Measurements from ENCODE around the gene TRPM2. TPM values are rescaled to one million over a fixed set of nuclear protein-coding genes. Genes with fewer than 3 reads are reported as not detected.

The TRPM2 gene
- total RNA-seq, 4 donors from 2014 or later = 1.6 to 3.5 (median 2.7) TPM

DNA sequence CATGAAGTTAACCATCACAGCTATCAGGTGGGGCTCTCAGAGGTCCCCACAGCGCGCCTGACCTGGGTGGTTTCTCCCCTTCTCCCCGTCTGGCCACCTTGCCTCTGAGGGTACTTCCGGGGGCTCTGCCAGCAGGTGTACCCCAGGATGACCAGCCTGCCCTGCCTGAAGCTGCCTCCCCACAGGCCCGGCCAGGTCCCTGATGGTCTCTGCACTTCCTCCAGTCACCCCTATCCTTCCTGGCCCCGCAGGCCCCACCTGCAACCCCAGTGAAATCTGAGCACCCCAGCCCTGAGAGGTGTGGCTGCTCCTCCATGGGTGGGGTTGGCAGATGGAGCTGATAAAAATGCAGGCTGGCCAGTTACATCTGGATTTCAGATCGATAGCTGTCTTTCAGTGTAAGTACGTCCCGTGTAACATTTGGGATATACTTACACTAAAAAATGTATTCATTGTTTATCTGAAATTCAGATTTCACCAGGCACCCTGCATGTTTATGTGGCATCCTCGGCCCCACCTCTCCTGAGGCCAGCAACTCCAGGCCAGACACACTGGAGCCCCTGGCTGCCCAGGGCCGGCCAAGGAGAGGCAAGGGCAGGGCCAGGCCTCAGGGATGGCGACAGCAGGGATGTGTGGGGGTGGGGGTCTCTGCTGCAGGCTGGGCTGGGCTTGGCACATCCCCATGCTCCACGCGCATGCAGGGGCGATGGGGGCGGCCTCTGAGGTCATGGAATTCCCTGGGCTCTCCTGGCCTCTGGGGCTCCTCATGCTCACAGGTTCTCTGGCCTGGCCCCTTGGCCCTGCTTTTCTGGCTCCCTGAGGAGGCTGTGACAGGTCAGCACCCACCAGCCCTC is 127.0 kb downstream of the TRPM2 start:
- DNase-seq (ENCODE audit: extremely low spot score) = no peak
- Histone ChIP-seq H3K4me1 (no peaks in the 10 kb centered on the region), H3K27ac (replicated peaks in 1 of 4) (no peak overlapping the region), H3K4me3 (no peak overlapping the region), H3K27me3 (peaks cover 0 to 21% (median 0%) of the 10 kb centered on the region in 4 donors), H3K9me3 (no peaks in the 10 kb centered on the region), H3K36me3 (peaks cover 0 to 5% (median 0%) of the 10 kb centered on the region in 4 donors)
- WGBS = 74% methylated on average over 9 of the region's 16 CpGs
- TF ChIP-seq, protein P1, sequence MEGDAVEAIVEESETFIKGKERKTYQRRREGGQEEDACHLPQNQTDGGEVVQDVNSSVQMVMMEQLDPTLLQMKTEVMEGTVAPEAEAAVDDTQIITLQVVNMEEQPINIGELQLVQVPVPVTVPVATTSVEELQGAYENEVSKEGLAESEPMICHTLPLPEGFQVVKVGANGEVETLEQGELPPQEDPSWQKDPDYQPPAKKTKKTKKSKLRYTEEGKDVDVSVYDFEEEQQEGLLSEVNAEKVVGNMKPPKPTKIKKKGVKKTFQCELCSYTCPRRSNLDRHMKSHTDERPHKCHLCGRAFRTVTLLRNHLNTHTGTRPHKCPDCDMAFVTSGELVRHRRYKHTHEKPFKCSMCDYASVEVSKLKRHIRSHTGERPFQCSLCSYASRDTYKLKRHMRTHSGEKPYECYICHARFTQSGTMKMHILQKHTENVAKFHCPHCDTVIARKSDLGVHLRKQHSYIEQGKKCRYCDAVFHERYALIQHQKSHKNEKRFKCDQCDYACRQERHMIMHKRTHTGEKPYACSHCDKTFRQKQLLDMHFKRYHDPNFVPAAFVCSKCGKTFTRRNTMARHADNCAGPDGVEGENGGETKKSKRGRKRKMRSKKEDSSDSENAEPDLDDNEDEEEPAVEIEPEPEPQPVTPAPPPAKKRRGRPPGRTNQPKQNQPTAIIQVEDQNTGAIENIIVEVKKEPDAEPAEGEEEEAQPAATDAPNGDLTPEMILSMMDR (IDR thresholded peaks at IDR 0.05) = no peak
- TF ChIP-seq POLR2AphosphoS5 (IDR thresholded peaks at IDR 0.05) (no peak), EP300 (IDR thresholded peaks at IDR 0.05) (no peak), POLR2A (IDR thresholded peaks at IDR 0.05; ENCODE audit: low read depth) (no peak)
- intact Hi-C loops (cut with DNase I) = no loop called here

DNA sequence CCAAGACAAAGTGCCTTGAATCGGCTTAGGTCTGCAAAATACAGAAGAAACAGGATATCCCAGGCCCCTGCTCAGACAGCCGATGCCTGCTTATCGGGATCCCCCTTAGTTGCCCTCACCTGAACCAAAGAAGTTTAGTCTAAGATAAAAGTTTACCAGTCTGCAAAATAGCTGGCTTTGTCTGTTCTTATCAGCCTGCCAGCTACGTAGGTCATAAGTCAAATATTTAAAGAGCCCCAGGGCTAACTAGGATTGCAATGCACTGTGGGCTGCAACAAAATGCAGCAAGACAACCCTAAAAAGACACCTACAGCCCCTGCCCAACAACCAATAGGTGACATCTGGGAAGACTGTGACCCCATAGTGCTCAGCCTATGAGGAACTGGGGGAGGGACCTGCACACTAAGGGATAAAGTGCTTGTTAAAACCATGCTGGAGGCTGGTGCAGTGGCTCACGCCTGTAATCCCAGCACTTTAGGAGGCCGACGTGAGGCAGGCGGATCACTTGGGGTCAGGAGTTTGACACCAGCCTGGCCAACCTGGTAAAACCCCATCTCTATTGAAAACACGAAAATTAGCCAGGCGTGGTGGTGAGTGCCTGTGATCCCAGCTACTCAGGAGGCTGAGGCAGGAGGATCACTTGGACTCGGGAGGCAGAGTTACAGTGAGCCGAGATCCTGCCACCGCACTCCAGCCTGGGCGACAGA is 129.3 kb downstream of the TRPM2 start:
- intact Hi-C loops (cut with DNase I) = no loop called here
- no peak for DNase-seq (ENCODE audit: extremely low spot score)
- H3K36me3 ChIP-seq = peaks cover 0 to 2% (median 0%) of the 10 kb centered on the region in 4 donors
- H3K4me1 ChIP-seq = peaks cover 0 to 5% (median 0%) of the 10 kb centered on the region in 4 donors
- no peak for TF ChIP-seq POLR2A (IDR thresholded peaks at IDR 0.05; ENCODE audit: low read depth)
- no peak for TF ChIP-seq POLR2AphosphoS5 (IDR thresholded peaks at IDR 0.05)
- no peak for TF ChIP-seq EP300 (IDR thresholded peaks at IDR 0.05)
- TF ChIP-seq, protein P1 (IDR thresholded peaks at IDR 0.05) = no peak
- H3K4me3 ChIP-seq = no peak overlapping the region
- peaks cover 0 to 30% (median 0%) of the 10 kb centered on the region in 4 donors for H3K27me3 ChIP-seq
- WGBS = 79% methylated on average over 14 of the region's 14 CpGs
- no peaks in the 10 kb centered on the region for H3K9me3 ChIP-seq
- H3K27ac ChIP-seq (replicated peaks in 1 of 4) = no peak overlapping the region

DNA sequence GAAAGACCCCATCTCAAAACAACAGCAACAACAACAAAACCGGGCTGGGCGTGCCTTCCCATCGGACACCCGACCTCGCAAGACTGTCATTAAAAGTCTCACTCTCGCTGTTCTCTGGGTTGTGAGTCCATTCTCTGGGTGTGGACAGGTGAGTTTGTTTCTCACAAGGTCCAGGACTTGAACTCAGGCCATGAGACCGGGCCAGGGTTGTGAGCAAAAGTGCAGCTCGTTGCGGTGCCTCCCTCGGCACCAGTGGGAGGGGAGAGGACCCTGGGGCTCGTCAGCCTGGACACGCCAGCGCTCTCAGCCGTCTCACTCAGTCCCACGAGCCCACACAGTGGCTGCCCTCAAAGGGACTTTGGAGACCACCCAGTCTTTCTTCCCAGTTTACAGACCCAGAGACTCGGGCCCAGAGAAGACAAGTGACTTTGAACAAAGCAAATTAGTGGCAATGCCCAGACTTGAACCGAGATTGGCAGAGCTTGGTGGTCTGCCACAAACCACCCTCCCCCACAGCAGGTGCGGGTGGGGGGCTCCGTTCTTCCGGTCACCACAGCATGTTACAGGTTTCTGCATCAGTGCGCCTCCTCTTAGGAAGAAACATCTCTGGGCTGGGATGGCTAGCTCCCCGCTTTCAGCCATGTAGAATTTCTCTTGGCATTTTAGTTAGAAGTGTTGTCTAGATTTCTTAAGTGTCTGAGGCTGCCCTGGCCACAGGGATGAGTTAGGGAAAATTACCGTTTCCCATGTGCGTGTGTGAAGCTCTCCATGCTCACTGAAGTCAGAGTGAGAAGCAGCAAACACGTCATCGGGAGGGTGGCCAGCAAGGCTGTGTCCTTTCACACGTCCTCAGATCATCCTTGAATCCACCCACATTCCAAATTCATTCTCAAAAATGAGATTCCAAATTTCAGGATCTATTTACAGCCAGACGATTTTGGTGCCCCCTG is 130.1 kb downstream of the TRPM2 start:
- Histone ChIP-seq H3K27ac (replicated peaks in 1 of 4) (no peak overlapping the region), H3K9me3 (no peaks in the 10 kb centered on the region), H3K27me3 (peaks cover 0 to 30% (median 0%) of the 10 kb centered on the region in 4 donors), H3K4me1 (peaks cover 0 to 5% (median 0%) of the 10 kb centered on the region in 4 donors), H3K36me3 (no peaks in the 10 kb centered on the region), H3K4me3 (no peak overlapping the region)
- 74% methylated on average over 28 of the region's 28 CpGs for WGBS
- TF ChIP-seq EP300 (IDR thresholded peaks at IDR 0.05) = no peak
- no peak for TF ChIP-seq POLR2A (IDR thresholded peaks at IDR 0.05; ENCODE audit: low read depth)
- no peak for TF ChIP-seq POLR2AphosphoS5 (IDR thresholded peaks at IDR 0.05)
- TF ChIP-seq, protein P1 (IDR thresholded peaks at IDR 0.05) = no peak
- DNase-seq (ENCODE audit: extremely low spot score) = no peak
- intact Hi-C loops (cut with DNase I) = no loop called here

DNA sequence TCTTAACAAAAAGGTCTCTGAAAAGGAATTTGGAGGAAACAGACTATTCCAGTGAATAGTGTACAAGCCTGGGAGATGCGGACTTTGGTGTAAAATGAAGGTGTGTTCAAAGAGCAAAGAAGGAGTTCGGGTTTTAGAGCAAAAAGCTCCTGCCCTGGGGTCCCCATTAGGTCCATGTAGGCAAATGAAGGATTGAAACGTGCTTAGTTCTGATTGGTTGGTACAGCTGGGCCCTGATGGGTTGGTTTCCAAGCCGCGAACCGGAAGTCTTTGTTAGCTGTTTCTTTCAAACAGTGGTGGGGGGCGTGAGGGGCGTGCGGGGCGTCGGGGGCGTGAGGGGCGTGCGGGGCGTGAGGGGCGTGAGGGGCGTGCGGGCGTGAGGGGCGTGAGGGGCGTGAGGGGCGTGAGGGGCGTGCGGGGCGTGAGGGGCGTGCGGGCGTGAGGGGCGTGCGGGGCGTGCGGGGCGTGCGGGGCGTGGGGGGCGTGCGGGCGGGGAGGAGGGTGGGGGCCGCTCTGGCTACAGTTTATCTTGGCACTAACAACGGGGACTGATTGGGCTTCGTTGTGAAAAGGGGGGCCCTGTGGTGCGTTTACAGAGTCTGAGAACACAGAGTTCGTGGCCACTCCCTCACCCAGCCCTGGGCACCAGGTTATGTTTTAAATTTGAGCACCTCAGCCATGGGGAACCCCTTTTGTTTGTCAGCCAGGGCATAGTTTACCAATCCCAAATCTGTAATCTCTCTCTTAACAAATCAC is 131.3 kb downstream of the TRPM2 start:
- DNase-seq (ENCODE audit: extremely low spot score) = no peak
- Histone ChIP-seq H3K27ac (replicated peaks in 1 of 4) (no peak overlapping the region), H3K9me3 (no peaks in the 10 kb centered on the region), H3K36me3 (no peaks in the 10 kb centered on the region), H3K4me1 (peaks cover 0 to 5% (median 0%) of the 10 kb centered on the region in 4 donors), H3K4me3 (no peak overlapping the region), H3K27me3 (peaks cover 0 to 30% (median 0%) of the 10 kb centered on the region in 4 donors)
- TF ChIP-seq POLR2AphosphoS5 (IDR thresholded peaks at IDR 0.05) (no peak), POLR2A (IDR thresholded peaks at IDR 0.05; ENCODE audit: low read depth) (no peak), EP300 (IDR thresholded peaks at IDR 0.05) (no peak)
- TF ChIP-seq, protein P1 (IDR thresholded peaks at IDR 0.05) = no peak
- intact Hi-C loops (cut with DNase I) = no loop called here
- WGBS = 91% methylated on average over 37 of the region's 43 CpGs
